ENCODE results near the gene FARS2.

- TF ChIP-seq SUZ12 (IDR thresholded peaks at IDR 0.05), result no peak
- TF ChIP-seq TARDBP (IDR thresholded peaks at IDR 0.05), result no peak
These were observed 276.7 kb downstream of the FARS2 start for GRCh38 chr6:5537967-5538366.
